GM21360 (cell line): ENCODE results near the gene NLRC3.
"Not testable (repeated sequence)": the region's sequence is repeated elsewhere in the genome, so short reads cannot be mapped to it uniquely, and the experiment has no call there.

Experiments used
- ATAC-seq: cut with Tn5 transposase; IDR thresholded peaks from one replicate; pipeline ENCODE4 v1.9.1; 2021; ENCODE audit warnings: mild to moderate bottlenecking, moderate library complexity; ENCODE audit not compliant: unreplicated experiment

The NLRC3 gene

DNA sequence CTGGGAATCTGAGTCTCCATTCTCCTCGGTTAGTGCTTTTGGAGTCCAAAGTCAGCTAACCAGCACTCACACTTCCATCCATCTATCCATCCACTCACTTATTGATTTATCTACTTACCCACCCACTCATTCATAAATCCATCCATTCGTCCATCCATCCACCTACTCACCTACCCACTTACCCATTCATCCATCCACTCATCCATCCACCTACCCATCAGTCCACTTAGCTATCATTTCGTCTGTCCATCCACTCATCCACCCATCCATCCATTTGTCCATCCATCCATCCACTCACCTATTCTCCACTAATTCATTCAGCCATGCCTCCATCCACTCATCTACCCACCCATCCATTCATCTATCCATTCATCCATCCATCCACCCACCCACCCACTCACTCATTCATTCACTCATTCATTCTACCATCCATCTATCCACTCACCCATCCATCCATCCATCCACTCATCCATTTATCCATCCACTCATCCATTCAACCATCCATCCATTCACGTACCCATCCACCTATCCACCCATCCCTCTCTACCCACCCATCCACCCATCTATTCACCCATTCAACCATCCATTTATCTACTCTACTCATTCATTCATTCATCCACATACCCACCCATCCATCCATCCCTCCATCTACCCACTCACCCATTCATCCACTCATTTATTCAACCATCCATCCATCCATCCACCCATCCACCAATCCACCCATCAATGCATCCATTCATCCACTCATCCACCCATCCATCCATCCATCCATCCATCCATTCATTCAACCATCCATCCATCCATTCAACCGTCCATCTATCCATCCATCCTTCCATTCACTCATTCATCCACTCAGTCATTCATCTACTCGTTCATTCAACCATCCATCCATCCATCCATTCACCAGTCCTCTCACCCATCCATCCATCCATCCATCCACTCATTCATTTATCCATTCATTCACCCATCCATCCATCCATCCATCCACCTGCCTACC, 26.1 kb downstream of the NLRC3 start:
- no peak for ATAC-seq

DNA sequence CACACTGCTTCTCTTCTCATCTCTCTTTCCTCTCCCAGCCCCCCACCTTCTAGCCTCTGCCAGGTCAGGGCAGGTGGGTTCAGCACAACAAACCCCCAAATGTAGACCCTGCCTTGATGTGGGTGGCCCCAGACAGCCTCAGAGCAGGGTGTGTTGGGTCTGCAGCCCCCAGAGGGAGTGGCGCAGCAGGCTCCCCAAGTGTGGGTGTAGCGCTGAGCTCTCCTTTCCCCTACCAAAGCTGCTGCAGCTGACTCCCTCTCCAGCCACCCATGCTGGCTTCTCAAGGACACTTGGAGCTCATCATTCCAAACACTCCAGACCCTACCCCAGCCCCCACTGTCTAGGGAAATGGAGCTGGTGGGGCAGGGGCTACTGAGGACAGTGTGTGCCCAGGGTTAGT, 27.3 kb downstream of the NLRC3 start:
- ATAC-seq, result no peak

DNA sequence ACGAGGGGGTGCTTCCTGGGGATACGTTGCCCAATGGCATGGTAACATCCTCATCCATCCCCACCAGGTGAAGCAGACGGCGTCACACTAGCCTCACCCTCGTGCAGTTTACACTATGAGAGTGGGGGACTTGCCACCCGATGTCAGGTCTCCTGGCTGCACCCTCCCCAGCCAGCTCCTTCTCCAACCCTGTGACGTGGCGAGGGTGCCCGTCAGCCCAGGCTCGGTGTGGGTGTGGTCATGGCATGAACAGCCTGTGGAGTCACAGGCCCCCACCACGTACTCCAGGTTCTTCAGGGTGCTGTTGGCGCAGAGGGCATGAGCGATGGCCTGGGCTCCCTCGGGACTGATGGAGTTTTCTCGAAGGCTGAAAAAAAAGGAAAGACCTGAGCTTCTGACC, 28.3 kb downstream of the NLRC3 start:
- no peak for ATAC-seq

DNA sequence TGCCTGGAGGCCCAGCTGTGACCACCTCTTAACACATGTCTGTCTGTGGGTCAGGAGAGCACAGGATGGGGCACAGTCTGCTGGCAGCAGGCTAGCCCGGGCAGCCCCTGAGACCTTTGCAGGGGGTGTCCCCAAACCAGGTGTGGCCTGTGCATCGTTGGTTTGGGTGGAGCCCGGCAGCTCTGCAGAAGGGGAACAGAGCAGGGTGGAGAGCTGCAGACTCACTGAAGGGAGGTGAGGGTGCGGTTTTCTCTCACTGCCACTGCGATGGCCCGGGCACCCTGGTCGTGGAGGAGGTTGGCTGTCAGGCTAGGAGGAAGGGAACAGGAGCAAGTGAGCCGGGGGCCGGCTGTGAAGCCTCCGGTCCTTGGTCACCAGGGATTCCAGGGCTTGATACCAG, 28.8 kb downstream of the NLRC3 start:
- no peak for ATAC-seq

DNA sequence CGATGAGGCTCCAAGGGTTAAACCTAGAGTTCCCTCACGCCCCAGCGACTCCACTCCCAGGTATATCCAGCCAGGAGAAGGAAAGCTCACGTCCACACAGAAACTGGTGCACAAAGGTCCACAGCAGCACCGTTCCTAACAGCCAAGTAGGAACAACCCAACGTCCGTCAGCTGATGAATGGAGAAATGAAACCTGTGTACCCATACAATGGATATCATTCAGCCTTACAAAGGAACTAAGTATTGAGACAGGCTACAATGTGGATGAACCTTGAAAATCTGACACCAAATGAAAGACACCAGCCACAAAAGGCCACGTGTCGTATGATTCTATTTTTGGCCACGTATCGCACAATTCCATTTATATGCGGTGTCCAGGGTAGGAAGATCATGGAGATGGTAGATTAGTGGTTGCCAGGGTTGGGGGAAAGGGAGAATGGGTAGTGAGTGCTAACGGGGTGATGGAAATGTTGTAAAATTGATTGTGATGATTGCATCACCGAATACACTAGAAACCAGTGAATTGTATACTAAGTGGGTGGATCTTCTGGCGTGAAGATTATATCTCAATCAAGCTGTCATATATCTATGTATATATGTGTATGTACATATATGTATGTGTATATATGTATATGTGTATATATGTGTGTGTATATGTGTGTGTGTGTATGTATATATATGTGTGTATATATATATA, 30.1 kb downstream of the NLRC3 start:
- ATAC-seq, result no peak

DNA sequence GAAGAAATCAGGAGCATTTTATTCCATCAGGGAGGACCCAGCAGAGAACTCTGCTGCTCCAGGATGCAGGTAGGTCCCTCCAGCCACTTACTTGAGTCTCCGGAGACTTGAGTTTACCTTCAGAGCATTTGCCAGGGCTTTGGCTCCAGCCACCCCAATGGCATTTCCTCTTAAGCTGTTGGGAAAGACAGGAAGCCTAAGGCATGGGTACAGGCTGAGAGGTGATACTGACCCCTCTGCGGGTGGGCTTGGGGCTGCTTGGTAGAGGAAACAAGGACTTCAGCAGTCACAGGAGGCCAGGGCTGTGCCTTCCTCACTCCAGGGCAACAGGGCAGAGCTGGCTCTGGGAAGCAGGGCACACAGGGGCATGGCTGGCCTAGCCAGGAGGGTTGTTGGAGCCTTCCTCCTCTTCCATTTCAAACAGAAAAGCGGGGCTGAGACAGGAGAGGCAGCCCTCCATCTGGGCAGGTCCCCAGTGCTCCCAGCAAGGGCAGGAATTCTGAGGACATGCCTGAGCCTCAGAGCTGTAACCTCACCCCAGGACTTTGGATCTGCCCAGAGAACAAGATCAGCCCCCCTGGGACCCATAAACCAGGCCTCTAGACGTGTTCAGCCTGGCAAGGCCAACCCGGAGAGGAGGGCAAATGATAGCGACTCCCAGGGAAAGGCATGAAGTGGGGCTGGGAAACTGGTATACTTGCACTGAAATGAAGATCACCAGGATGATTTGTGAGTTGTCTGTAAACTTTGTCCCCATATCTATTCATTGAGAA, 34.4 kb downstream of the NLRC3 start:
- ATAC-seq, result no peak

DNA sequence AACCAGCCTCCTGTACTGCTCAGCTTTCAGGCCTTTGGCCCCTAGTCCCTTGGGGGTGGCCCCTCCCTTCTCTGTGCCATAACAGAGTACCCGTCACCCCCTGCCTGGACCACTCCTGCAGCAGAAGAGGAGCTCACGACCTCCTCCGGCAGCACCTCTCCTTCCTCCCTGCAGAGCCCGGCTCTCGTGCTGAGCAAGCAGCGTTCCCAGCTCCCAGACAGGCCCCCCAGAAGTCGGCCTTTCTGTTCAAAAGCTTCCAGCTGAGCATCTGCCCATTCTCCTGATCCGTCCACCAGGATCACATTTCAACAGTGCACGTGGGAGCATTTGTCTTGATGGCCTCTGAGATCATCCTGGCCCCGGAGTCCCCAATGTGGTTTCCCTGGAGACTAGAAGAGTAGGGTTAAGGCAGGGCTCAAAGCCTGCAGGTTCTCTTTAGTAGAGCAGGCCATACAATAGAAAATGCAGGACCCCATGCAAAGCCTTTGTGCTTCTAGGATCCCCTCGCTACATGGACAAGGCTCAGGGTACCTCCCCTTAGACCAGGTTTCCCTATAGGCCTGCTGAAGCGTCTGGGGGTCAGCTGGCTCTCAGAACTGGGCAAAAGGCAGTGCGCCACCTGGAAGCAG, 35.6 kb downstream of the NLRC3 start:
- ATAC-seq, result no peak

DNA sequence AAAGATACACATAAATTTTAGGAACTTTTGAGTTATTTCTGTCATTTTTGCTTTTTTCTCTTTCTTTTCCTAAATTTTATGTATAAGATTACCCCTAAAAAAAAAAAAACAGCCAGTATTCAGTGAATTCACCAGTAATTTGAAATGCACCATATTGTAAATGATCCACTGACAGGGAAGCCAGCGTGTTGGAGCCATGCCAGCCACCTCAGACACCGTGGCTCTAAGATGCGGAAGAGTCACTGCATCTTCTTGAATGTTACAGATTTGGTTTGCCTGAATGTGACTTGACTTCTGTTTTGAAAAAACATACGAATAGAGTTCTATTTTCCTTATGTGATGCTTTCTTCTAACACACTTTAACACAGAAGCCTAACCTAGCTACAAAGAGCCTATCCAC, 39.0 kb downstream of the NLRC3 start:
- no peak for ATAC-seq

DNA sequence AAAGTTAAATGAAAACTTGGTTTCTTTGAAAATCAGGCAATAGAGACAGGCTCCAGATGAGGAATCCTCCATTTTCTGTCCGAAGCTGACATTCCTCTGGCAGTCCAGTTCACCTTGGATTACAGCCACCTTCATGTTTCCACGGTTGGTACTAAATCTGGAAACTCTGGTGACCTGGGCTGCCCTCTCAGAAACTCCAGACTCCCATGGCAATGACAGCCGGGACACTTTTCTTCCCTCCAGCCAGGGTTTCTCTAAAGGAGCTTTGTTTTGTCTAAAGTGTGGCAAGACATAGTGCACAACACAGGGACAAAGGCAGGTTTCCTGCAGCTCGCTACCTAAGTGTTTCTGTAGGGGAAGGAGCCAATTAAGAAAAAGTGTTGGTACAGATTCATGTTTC, 40.4 kb downstream of the NLRC3 start:
- ATAC-seq, result no peak

DNA sequence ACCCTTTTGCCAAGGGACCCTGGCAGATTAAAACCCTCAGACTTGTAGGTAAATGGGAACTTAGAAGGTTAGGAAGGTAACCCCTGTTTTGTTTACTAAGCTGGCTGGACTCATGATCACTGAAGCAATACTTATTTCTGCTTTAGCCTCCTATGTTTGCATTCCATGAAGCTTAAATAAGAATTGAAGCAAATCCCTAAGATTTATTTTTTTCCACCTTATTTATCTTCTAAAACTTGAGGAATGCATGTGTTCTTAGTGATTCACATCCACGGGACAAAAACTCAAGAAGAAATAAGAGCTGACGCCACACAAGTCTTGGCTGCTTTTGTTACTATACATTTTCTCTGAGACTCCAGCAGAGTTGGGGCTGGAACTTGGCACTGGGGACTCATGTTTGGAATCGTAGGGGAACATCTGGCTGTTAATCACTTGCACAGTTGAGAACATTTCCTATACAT, 40.9 kb downstream of the NLRC3 start:
- ATAC-seq, result no peak

DNA sequence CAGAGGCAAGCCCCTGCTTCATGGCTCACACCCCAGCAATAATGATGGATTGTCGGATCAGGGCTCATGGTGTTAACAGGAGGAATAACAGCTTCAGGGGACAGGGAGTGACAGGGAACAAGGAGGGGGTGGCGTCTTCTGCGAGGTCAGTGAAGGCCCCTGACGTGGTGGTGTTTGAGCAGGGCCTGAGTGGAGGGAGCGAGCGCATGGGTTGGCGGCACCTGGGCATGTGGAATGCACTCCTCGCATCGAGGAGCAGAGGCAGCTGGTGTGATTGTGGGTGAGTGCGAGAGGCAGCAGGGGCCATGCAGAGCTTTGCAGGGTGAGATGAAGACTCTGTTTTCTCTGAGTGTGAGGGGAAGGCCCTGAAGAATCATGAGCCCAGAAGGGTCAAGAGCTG, 43.1 kb downstream of the NLRC3 start:
- ATAC-seq, result no peak

DNA sequence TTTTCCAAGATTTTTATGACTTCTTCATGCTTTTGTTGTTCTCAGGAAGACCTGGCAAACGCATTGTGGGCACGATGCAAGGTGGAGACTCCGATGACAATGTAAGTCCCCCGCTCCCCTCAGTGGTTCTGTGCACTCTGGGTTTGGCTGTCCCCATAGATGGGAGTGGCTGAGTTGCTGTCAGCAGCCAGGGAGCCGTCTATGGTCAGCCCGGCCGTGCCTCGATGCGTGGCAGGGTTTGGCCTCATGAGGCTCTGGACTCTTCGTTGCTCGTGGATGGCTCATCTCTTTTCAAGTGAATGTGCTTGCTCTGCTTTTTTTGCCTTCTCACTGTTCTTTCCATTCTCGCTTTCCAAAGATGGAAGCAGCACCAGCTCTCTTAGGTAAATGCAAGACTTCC, 44.5 kb downstream of the NLRC3 start:
- ATAC-seq, result no peak

DNA sequence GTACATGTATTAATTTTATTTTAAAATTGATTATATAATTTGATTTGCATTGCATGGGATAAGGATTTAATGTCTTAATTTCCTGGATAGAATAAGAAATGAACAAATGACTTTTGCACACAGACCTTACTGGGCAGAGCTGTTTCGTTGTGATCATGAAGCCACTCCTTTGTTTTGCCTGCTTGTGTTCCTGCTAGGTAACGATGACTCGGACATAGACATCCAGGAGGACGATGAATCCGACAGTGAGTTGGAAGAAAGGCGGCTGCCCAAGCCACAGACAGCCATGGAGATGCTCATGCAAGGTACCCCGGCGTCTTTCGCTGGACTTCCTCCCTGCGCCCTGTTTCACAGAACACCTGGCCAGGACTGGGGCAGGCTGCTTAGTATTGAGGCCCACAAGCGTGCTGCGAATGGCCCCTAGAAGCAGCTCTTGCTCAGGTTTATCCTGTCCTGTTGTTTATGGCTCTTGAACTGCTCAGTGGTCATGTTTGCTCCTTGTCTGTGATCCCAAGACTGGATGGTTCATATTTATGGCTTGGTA, 46.8 kb downstream of the NLRC3 start:
- ATAC-seq, result no peak

DNA sequence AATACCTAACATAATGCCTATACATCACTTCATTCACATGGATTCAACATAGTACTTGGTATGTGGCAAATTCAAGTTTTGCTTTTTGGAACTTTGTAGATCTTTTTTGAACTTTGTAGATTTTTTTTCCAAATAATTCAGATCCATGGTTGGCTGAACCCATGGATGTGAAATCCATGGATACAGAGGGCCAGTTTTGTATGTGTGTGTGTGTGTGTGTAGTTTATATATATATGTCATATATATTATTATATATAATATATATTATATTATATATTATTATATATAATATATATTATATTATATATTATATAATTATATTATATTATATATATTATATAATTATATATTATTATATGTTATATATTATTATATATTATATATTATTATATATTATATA, 48.0 kb downstream of the NLRC3 start:
- no peak for ATAC-seq

DNA sequence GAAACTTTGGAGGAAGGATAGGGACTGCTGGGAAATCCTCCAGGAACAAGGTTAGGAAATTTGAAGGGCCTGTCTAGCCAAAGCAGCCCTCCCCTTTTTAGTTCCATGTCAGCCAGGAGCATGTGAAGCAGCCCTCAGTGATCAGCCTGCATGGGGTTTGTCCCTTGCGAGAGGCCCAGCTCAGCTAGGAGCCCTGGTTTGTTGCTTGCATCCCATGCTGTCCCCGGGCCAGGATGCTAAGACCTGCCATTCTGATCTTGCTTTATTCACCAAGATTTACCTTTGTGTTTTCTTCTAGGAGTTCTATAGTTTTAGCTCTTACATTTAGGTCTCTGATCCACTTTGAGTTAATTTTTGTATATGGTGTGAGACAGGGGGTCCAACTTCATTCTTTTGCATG, 48.8 kb downstream of the NLRC3 start:
- ATAC-seq, result no peak

DNA sequence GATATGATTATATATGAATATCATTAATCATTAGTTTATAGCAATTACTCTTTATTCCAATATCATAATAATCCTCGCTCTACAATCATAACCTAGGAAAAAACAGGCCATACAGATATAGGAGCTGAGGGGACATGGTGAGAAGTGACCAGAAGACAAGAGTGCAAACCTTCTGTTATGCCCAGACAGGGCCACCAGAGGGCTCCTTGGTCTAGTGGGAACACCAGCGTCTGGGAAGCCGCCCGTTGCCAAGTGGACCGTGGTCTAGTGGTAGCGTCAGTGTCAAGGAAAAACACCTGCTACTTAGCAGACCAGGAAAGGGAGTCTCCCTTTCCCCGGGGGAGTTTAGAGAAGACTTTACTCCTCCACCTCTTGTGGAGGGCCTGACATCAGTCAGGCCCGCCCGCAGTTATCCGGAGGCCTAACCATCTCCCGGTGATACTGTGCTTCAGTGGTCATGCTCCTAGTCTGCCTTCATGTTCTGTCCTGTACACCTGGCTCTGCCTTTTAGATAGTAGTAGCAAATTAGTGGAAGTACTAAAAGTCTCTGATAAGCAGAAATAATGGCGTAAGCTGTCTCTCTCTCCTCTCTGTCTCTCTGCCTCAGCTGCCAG, 49.9 kb downstream of the NLRC3 start:
- not testable (repeated sequence) for ATAC-seq

DNA sequence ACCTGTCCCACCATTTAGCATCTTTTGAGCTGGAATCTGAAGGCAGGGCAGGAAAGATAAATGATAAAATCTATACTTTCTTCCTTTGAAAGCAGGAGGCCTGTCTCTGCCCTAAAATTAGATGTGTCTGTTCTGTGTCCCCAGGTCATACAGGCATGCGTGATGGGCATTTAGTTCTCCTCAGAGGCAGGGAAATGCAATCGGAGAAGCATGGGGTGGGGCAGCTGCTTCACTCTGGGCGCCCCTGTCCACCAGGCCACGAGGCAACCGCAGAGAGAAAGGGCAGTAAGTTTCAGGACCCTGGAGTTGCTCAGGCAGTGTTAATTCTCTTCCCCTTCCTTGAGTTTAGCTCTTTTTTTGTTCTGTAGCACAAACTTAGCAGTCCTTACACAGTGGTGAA, 51.3 kb downstream of the NLRC3 start:
- no peak for ATAC-seq

DNA sequence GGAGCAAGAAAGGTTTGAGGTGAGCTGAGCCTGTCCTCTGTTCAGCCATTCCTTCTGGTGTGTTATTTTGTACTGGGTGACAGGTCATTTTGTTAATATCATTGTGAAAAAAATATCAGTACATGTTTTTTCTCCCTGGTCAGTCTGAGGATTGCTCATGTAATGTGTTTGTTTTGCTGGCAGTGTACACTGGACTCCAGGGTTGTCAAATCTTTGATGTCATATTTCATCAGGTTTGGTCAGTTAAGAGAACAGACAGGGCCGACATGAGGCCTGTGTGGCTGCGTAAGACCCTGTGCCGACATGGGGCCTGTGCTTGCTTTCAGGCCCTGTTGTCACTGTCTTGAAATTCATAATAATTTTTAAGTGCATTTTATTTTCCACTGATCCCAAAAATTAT, 53.9 kb downstream of the NLRC3 start:
- ATAC-seq, result no peak

DNA sequence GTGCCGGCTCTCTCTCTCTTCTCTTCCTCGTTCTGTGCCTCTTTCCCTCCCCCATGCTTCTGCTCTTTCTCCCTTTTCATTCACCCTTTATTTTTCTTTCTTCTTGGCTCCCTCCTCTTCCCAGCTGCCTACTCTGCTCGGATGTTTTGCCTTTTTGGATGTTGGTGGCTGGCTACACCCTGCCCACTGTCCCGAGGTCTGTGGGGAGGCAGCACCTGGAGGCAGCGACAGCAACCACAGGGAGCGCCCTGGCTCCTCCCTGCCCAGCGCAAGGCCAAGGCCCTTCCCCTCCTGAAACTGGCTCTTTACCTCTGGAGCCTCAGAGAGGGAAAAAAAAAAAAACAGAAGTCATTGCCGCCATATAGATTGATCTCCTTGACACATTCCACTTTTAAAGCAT, 56.4 kb downstream of the NLRC3 start:
- ATAC-seq, result no peak

DNA sequence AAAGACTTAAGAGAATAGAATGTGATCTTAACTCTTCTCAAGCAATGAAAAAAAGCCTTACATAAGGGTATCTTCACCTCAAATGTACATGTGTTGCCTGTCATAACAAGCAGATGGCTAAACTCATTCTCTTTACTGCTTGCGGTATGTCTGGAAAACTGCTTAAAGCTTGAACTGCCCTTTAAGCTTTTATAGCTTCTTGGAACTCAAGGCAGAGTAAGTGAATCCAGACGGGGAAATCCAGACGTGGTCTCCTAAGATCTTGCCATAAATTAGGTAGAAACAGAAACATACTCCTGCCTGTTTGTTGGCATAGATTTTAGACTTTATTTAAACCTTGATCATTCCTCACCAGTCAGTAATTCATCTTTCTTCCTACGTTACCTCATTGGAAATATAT, 56.8 kb downstream of the NLRC3 start:
- no peak for ATAC-seq
